ENCODE measurements around the gene FOXC1.

Gene FOXC1

DNA sequence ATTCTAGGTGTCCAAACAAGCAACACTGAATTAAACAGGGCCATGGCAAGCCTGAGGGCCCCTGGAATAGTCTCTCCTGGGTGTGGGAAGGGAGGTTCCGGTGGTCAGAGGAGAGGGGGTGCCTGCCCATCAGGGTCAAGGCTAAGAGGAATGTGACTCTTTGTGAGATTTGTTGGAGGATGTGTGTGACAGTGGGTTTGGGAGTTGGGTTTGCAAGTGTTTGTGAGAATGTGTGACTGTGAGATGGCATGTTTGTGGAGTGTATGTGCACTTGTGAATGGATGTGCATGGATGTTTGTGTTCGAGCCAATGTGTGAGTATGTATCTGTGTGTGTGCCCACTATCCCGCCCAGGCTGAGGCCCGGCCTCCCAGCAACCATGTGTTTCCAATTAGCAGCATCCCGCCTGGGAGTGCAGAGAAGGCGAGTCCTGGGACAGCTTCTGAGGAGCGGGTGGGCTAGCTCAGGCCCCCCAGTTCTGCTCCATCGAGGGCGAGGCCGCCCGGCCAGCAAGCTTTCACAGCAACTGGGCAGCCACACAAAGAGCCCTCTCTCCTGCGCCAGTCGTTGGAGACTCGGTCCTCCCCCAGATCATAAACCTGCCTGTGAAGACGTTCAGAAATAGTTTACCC, 12.6 kb downstream of the FOXC1 start:
- no peak for TF ChIP-seq ZFX (IDR thresholded peaks at IDR 0.05; ENCODE audit: borderline replicate concordance)
- TF ChIP-seq, protein P1, sequence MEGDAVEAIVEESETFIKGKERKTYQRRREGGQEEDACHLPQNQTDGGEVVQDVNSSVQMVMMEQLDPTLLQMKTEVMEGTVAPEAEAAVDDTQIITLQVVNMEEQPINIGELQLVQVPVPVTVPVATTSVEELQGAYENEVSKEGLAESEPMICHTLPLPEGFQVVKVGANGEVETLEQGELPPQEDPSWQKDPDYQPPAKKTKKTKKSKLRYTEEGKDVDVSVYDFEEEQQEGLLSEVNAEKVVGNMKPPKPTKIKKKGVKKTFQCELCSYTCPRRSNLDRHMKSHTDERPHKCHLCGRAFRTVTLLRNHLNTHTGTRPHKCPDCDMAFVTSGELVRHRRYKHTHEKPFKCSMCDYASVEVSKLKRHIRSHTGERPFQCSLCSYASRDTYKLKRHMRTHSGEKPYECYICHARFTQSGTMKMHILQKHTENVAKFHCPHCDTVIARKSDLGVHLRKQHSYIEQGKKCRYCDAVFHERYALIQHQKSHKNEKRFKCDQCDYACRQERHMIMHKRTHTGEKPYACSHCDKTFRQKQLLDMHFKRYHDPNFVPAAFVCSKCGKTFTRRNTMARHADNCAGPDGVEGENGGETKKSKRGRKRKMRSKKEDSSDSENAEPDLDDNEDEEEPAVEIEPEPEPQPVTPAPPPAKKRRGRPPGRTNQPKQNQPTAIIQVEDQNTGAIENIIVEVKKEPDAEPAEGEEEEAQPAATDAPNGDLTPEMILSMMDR (IDR thresholded peaks at IDR 0.05): no peak

DNA sequence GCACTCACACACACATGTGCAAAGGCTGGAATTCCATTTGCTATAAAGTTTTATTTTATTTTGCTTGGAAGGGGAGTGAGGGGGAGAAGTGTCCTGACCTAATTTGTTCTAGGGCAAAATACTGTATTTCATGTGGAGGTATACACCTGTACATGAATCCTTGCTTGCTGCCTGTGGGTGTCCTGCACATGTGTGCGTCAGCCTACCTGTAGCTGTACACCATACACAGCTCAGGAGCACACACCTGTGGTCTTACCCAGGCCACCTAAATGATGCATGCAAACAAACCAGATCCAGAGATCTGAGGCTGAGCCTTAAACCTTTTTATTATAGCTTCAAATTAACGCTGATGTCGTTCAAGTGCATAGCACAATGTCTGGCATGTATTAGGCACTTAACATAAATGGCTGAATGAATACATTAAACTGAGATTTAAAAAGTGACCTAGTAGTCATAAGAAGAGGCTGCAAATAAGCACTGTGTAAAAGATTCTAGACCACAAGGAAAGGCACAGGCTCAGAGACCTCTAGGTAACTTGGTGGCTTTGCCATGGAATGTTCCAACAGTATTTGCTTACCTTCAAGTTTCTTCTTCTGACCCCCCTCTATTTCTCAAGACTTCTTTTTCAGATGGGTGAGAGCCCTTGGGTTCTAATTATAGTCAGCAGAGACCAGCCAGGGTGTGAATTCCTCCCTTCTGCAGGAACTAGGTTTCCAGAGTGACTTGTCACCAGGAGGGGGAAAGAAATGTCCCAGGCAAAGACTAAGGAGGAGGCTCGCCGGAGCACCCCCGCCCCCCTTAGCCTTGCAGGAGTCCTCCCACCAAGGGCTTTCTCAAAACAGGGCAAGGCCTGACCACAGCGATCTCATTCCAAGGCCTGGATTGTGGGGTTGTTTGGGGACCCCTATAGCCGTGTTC, 13.4 kb downstream of the FOXC1 start:
- TF ChIP-seq ZFX (IDR thresholded peaks at IDR 0.05; ENCODE audit: borderline replicate concordance): no peak
- TF ChIP-seq, protein P1 (IDR thresholded peaks at IDR 0.05): no peak
- H3K27ac ChIP-seq: no peak overlapping the region

More for the DNA sequence above, 12.6 kb downstream of the FOXC1 start:
- H3K27ac ChIP-seq: no peak overlapping the region

DNA sequence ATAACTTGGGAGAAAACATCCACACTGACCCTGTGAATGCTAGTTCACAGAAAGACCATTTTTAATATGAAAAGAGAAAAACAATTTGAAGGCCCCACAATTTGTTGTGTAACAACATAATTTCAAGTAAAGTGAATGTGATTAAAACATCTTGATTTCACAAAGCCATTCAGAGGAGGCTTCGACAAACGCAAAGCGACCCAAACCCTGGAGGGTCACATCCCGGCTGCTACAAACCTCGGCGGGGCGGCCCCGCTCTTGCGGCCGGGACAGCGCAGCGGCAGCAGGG, 14.0 kb downstream of the FOXC1 start:
- no peak for TF ChIP-seq ZFX (IDR thresholded peaks at IDR 0.05; ENCODE audit: borderline replicate concordance)
- TF ChIP-seq, protein P1 (IDR thresholded peaks at IDR 0.05): no peak
- no peak overlapping the region for H3K27ac ChIP-seq

DNA sequence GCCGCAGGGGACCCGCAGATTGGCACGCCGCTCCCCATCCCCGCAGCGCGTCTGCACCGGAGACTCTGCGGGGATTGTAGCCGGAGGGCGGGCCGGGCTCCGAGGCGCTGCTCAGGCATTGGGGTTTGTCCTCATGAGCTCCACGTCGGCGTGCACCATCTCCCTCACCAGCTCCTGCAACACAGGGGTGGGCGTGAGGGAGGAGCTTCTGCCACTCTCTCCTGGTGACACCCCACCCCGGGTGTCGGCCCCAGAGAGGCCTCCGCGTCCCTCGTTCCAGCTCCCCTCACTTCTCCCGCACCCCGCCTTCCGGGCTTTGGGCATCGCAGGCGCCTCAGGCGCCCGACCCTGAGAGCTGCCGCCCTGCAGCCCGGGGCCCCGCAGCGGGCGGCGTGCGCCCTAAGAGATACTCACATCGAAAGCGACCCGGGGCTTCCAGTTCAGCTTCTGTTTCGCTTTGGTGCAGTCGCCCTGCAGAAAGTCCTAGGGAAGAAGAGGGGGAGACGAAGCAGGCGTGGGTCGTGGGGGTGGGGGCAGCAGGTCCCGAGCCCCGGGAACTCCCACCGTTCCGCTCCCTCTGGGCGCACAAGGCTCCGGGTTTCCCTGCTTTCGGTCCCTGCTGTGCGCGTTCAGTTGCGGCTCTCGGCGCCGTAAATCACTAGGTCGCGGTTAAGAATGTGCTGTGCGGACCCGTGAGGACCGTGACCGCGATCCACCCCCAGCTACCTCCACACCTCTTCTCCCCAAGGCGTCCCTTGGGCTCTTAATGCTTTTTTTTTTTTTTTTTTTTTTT, 14.5 kb downstream of the FOXC1 start:
- no peak for TF ChIP-seq ZFX (IDR thresholded peaks at IDR 0.05; ENCODE audit: borderline replicate concordance)
- TF ChIP-seq, protein P1 (IDR thresholded peaks at IDR 0.05): no peak
- H3K27ac ChIP-seq: no peak overlapping the region

DNA sequence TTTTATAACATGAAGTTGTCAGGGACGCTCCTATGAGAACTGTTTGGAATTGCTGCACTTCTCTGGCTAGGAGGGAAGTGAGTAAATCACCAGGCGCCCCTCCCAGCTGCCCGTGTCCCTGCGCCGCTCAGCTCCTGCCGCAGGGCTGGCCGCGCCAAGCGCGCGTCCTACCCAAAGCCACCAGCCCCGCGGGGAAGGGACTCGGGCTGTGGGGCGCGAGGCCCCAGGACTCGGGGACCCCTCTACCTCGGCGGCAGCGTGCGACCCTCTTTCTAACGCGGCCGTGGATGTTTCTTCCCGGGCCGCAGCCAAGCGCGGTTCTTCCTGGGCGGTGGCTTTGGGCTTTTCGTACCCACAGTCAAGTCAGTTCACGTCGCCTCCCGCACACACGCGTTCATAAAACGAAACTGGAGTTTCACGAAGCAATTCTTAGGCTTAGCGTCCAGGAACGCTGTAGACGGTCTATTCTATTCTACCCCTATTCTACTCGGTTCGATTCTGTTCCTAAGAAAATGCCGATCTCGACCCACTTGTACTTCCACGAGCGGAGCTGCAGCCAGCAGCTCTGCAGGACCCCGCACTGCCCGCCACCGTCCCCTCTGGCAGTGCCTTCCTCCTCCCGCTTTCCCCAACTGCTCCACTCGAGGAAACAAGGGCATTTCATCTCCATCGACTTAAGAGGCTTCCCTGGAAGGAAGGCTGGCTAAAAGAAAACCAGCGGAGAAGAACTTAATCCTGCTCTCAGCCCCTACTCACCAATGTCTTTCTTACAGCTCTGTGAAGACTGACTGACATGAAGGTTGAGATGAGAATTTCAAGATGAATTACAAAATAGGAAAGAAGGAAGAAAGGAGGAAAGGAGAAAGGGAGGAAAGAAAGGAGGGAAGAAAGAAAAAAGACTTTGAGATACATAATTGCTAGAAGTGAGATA, 15.4 kb downstream of the FOXC1 start:
- TF ChIP-seq, protein P1 (IDR thresholded peaks at IDR 0.05): no peak
- TF ChIP-seq ZFX (IDR thresholded peaks at IDR 0.05; ENCODE audit: borderline replicate concordance): no peak
- no peak overlapping the region for H3K27ac ChIP-seq

DNA sequence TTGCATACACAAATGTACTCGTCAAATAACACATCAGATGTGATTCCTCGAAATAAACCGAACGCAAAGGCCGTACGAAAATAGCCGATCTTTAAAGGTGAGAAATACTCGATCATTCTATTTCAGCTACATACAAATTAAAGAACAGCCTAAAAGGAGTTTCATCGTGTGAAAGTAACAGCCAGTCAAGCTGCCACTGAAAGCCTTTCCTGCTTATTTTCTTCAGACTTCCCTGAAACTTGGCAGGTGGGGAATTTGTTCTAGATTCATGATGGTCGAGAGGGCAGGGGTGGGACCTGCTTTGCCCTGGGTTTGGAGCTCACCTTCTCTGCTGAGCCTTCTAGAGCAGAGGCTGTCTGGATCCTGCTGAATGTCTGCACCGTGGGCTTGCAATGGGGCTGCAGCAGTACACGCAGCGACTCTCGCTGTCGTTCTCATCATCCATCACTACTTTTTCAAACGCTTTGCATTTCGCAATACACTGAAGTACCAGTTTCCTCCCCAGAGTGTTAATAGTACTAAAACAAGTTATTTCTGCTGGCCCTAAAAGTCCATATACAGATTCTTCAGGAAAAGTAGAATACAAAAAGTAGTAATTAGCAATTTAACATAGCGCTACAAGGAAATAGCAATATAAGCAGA, 16.2 kb downstream of the FOXC1 start:
- no peak overlapping the region for H3K27ac ChIP-seq
- TF ChIP-seq, protein P1 (IDR thresholded peaks at IDR 0.05): no peak
- TF ChIP-seq ZFX (IDR thresholded peaks at IDR 0.05; ENCODE audit: borderline replicate concordance): no peak
